GM19467 (cell line): ENCODE data around the gene PARVB.

Source experiments
- ATAC-seq: cut with Tn5 transposase; IDR thresholded peaks from one replicate; pipeline ENCODE4 v1.9.1; 2021; ENCODE audit warnings: mild to moderate bottlenecking, moderate library complexity; ENCODE audit not compliant: unreplicated experiment

The PARVB gene

GRCh38 chr22:44153710-44154109, 129.6 kb downstream of the PARVB start:
- ATAC-seq: no peak

GRCh38 chr22:44154436-44154942, 130.4 kb downstream of the PARVB start:
- ATAC-seq: no peak

GRCh38 chr22:44155115-44155514, 131.0 kb downstream of the PARVB start:
- ATAC-seq: no peak

DNA sequence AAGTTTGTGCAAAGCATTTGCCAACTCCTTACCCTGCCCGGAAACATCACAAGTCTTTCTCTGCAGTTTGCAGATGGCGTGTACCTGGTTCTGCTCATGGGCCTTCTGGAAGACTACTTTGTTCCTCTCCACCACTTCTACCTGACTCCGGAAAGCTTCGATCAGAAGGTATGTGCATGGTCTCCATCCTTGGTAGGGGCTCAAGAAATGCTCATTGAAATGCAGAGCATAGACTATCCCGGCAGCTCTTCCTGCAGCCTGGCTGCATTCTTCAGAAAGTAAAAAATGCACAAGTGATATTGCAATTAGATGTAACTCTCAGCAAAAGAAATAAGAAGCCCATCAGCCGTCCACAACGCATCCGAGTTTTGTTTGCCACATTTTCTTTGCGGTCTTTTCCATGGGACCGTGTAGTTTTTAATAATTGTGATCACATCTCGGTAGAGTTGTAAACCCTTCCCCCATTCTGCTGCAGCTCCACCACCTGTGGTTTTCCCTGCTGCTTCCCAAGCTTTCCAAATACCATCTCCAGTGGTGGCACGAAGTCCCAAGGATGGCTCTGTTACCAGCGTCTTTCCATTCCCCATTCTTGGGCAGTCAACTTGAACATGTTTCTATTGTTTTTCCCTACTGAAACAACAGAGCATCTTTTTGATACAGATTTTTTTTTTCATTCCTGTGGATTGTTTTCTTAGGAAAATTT, 134.0 kb downstream of the PARVB start:
- ATAC-seq: no peak

DNA sequence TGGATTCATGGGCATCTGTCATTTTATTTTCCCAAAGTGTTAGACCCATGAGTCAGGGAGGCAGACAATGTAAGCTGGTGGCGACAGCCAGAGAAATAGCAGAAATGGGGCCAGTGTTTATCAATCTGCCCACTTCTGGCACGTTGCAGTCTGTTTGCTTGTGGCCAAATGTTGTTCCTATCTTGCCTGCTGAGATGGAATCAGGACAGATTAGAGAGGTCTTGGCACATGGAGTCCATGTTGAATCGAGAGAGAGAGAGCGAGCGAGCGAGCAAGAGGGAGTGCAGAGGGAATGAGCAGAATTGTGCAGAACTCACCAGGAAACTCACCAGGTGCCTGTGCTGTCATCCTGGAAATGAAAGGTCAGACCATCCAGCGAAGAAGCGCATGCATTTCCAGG, 134.7 kb downstream of the PARVB start:
- ATAC-seq: no peak

DNA sequence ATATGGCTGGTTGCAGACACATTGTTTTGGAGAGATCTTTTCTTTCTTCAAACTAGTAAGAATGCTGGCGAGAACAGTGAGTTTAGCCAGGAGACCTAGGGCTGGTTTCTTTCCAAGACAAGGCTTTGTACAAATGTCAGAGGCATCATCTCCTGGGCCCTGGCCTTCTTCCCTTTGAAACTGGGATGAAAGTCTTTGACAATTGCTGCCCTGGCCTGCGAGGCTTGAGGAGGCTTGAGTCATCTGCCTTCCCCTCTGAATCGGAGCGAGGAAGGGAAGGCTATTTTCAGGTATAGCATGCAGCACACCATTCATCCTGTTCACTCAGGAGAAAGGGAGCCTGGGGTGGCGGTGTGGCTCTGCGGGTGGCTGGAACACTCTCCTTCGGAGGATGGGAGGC, 135.1 kb downstream of the PARVB start:
- ATAC-seq: no peak

DNA sequence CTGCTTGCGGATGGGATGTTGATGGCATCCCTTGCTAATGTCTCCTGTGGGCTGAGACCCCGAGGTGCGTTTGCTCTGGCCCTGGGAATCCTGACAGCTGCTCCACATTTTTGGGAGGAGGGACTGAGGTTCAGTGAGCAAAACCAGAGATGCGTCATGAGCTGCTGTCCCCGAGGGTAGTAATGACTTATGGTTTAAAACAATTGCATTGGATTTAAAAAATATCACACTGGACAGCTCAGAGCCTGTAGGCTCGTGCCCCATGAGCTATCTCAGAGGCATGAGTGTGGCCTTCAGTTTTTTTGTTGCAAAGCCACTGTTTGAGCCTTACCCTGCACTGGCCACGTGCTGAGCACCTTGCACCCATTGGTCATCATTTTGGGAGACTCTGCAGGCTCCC, 135.7 kb downstream of the PARVB start:
- ATAC-seq: no peak

DNA sequence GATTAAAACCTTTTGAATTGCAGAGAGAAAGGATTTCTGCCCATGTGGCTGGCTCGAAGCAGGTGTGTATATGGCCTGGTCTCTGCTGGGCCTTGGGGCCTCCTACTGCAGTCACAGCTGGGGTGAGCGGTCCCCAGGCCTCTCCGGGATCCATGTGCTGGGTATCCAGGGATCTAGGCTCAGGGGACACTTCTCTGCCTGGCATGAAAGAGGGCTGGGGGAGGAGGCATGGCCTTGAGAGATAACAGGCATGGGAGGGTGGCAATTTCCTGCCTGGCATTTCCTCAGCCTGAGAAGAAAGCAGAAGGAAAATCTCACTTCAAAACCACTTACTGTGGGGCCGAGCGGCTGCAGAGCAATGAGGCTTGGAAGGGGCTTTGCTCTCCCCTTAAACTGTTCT, 136.3 kb downstream of the PARVB start:
- no peak for ATAC-seq

- ATAC-seq: no peak
Observed at GRCh38 chr22:44161673-44162072, 137.6 kb downstream of the PARVB start.

DNA sequence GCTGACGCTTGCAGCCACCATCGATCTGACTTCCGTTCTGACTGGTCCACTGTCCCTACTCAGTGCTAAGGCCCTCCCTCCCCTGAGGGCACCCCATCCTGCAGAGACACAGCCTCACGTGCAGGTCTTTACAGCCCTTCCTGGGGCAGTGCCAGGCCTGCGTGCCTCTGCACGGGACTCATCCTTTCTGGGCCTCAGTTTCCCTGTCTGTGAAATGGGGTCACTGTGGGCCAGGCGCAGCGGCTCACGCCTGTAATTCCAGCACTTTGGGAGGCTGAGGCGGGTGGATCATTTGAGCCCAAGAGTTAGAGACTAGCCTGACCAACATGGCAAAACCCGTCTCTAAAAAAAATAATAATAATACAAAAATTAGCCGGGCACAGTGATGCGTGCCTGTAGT, 138.9 kb downstream of the PARVB start:
- no peak for ATAC-seq

- no peak for ATAC-seq
Observed at GRCh38 chr22:44163536-44163935, 139.4 kb downstream of the PARVB start.

GRCh38 chr22:44164031-44164430, 139.9 kb downstream of the PARVB start:
- ATAC-seq: no peak

GRCh38 chr22:44165286-44165874, 141.3 kb downstream of the PARVB start:
- no peak for ATAC-seq

DNA sequence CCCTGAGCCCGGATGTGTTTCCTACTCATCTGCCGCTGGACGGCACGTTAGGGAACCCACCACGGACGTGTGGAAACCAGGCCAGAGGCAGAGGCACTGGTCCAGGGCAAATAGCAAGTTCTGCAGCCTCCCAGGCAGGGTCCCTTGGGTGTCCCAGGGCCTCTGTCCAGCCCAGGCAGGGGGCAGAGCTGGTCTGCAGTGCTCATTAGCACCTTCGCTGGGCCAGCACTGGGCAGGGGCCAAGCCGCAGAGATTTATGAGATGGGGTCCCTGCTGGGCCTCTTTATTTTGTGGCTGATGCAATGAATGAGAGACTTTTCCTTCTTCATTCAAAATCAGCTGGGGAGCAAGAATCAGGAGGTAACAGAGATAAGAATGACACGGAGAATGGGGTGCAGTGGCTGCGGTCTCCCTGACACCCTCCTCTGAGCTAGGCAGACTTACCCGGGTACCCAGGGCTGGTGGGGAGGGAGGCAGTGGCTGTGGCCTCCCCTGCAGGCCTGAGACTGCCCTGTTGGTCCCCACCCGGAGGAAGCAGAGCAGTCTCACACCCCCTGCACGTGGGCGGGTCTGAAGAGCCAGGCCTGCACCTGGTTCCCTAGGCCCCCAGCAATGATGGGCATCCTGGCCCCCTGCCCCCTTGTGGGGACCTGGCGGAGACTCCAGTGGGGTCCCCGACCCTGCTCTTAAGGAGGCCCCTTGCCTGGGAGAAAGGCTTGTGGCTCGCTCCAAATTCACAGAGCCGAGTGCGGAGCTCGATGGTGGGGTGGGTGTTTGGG, 142.6 kb downstream of the PARVB start:
- ATAC-seq: no peak

DNA sequence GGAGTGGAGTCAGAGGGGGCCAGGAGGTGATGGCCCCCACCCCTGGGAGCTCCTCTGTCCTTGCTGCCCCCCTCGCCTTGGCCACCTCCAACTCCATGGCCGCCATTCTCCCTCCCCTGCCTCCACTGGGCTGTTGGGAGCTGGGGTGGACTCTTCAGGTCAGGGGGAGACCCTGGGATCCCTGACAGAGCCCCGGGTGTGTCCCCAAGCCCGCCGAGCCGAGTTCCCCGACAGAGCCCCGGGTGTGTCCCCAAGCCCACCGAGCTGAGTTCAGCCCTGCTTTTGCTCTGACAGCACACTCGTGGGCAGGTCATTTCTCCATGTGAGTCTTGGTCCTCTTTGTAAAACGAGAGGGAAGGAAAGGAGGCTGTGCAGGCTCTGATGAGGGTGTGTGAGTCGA, 143.4 kb downstream of the PARVB start:
- ATAC-seq: no peak

DNA sequence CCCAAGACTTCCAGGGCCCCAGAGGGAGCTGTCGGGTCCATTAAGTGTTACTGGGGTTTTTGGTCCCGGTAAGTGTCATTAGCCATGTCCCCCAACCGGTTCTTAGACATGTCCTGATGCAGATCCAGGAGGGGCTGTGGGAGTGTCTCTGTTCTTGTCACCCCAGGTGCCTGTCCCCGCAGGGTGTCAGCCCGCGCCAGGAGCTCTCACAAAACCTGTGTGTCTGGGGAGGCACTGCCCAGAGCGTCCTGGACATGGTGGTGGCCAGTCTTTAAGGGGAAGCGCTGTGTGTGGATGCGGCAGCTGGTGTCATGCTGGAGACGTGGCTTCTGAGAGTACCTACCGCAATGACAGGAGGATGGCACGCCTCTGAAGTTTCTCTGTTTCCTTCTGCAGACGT, 144.1 kb downstream of the PARVB start:
- no peak for ATAC-seq

GRCh38 chr22:44170470-44170869, 146.4 kb downstream of the PARVB start:
- ATAC-seq: no peak

DNA sequence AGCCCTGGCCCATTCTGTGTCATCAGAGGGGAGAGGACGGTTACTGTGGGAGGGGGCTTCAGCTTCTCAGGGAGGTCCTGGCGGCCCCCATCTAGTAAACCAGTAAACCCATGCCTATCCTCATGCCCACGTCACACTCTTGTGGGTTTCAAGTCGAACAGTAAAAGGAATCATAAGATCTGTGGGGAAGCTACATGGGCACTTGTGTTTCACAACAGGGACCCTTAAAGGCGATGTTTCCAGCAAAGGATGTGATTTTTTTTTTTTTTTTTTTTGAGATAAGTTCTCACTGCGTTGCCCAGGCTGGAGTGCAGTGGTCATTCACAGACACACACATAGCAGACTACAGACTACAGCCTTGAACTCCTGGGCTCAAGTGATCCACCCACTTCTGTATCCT, 147.5 kb downstream of the PARVB start:
- ATAC-seq: no peak

- ATAC-seq: no peak
Observed at GRCh38 chr22:44172370-44173108, 148.4 kb downstream of the PARVB start.

DNA sequence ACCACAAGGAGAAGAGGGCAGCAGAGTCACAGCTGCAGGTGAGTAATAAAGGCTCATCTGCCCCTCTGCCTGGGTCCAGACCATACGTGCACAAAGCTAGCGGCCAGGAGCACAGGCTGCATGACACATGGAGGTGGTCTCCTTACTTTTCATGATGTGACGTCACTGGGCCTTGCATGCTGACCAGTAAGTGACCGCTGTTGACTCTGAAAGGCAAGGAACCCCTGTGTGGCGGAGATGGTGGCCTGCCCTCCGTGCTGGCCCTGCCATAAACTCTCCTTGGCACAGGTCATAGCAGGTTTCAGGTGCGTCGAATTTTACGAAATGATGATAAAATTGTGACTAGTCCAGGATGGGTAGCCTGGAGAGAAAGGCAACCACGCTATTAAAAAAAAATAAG, 149.1 kb downstream of the PARVB start:
- no peak for ATAC-seq

DNA sequence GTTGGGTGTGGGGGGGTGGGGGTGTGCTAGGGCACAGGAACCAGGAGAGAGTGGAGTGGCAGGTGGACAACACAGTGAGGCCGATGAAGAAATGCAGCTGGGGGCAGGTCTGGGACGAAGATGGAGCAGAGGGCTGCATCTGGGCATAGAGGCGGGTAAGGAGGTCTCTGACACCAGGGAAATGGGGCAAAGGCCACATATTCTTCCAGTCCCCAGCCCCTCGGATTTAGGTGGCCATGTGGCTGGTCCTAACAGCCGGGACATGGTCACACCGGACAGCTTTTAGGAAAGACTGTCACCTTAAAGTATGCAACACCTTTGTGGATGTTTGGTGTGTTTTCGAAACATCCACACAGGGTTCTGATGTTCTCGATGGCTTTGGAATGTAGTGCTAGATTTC, 151.6 kb downstream of the PARVB start:
- no peak for ATAC-seq
